Neuronal stem cell (in vitro differentiated cells): ENCODE measurements around the gene TUBGCP3.

Experiments
- DNase-seq: peaks from one replicate; pipeline ENCODE4 v3.0.0-alpha.2; 2013; ENCODE audit warnings: low spot score
- H2AFZ ChIP-seq: one replicate; pipeline ENCODE4 v1.6.1; 2013; ENCODE audit warnings: mild to moderate bottlenecking, low read length, inconsistent platforms
- H2AK5ac ChIP-seq: 2 replicates; pipeline ENCODE4 v1.6.1; 2013; ENCODE audit warnings: low read depth, mild to moderate bottlenecking, inconsistent platforms, low read length, moderate library complexity, mixed read lengths
- H2BK120ac ChIP-seq: 2 replicates; pipeline ENCODE4 v1.6.1; 2013; ENCODE audit warnings: low read depth, mild to moderate bottlenecking, inconsistent platforms, low read length, moderate library complexity, mixed read lengths
- H2BK12ac ChIP-seq: one replicate; pipeline ENCODE4 v1.6.1; 2013; ENCODE audit warnings: low read length, inconsistent platforms
- H2BK15ac ChIP-seq: 2 replicates; pipeline ENCODE4 v1.6.1; 2013; ENCODE audit warnings: mild to moderate bottlenecking, low read length, inconsistent platforms, mixed read lengths
- H2BK5ac ChIP-seq: one replicate; pipeline ENCODE4 v1.6.1; 2013; ENCODE audit warnings: inconsistent platforms, mild to moderate bottlenecking, low read length, moderate library complexity
- H3K14ac ChIP-seq: one replicate; pipeline ENCODE4 v1.6.1; 2013; ENCODE audit warnings: low read length, inconsistent platforms
- H3K18ac ChIP-seq: 2 replicates; pipeline ENCODE4 v1.6.1; 2013; ENCODE audit warnings: low read length, inconsistent platforms
- H3K23ac ChIP-seq: 2 replicates; pipeline ENCODE4 v1.6.1; 2013; ENCODE audit warnings: low read depth, mild to moderate bottlenecking, mixed read lengths, low read length, inconsistent platforms; ENCODE audit not compliant: poor library complexity
- H3K27ac ChIP-seq: replicated peaks from 3 replicates; pipeline ENCODE4 v1.5.1; 2013; ENCODE audit warnings: low read length, inconsistent platforms
- H3K27me3 ChIP-seq, 3 experiments: 2 replicates each; pipeline ENCODE4 v1.6.1; 2013; ENCODE audit warnings: low read length in 3 of 3, mild to moderate bottlenecking in 2 of 3, inconsistent platforms in 1 of 3, low read depth in 1 of 3, mixed read lengths in 1 of 3, moderate library complexity in 1 of 3; ENCODE audit not compliant: control insufficient read depth in 3 of 3, insufficient read depth in 3 of 3
- H3K36me3 ChIP-seq, 2 donors: replicated peaks in 1 of 2; 2 replicates each; pipeline ENCODE4 v1.6.1; 2013; ENCODE audit warnings: low read length in 2 of 2; ENCODE audit not compliant: control insufficient read depth in 2 of 2, insufficient read depth in 2 of 2
- H3K4ac ChIP-seq: 2 replicates; pipeline ENCODE4 v1.6.1; 2013; ENCODE audit warnings: inconsistent platforms, mild to moderate bottlenecking, low read length, moderate library complexity
- H3K4me1 ChIP-seq, 2 donors: 1 replicate in 1 of 2; 2 replicates in 1 of 2; pipeline ENCODE4 v1.6.1; 2013; ENCODE audit warnings: low read length in 2 of 2, low read depth in 1 of 2; ENCODE audit not compliant: control insufficient read depth in 2 of 2, insufficient read depth in 1 of 2
- H3K4me2 ChIP-seq: one replicate; pipeline ENCODE4 v1.6.1; 2013; ENCODE audit warnings: mild to moderate bottlenecking, low read length, inconsistent platforms; ENCODE audit not compliant: insufficient read depth, poor library complexity, severe bottlenecking
- H3K4me3 ChIP-seq, 2 donors: 2 replicates each; pipeline ENCODE4 v1.5.1; 2013; ENCODE audit warnings: low read length in 2 of 2, mild to moderate bottlenecking in 2 of 2, inconsistent platforms in 1 of 2, moderate library complexity in 1 of 2
- H3K79me1 ChIP-seq: one replicate; pipeline ENCODE4 v1.6.1; 2013; ENCODE audit warnings: low read depth, mild to moderate bottlenecking, inconsistent platforms, low read length, moderate library complexity
- H3K9ac ChIP-seq: one replicate; pipeline ENCODE4 v1.6.1; 2013; ENCODE audit warnings: mild to moderate bottlenecking, low read depth, low read length, inconsistent platforms; ENCODE audit not compliant: poor library complexity
- H3K9me3 ChIP-seq, 2 donors: replicated peaks in 1 of 2; 2 replicates each; pipeline versions ENCODE3 to v1.6.1; 2013; ENCODE audit warnings: low read length in 2 of 2, mild to moderate bottlenecking in 2 of 2, inconsistent platforms in 1 of 2, low read depth in 1 of 2, mixed read lengths in 1 of 2, moderate library complexity in 1 of 2; ENCODE audit not compliant: control insufficient read depth in 2 of 2, insufficient read depth in 1 of 2
- H4K8ac ChIP-seq: one replicate; pipeline ENCODE4 v1.6.1; 2013; ENCODE audit warnings: low read depth, mild to moderate bottlenecking, inconsistent platforms, low read length, moderate library complexity
- H4K91ac ChIP-seq: one replicate; pipeline ENCODE4 v1.6.1; 2013; ENCODE audit warnings: low read length, low read depth, mild to moderate bottlenecking, inconsistent platforms; ENCODE audit not compliant: poor library complexity
- WGBS, 2 donors: extraction: QIAGEN DNeasy Blood & Tissue Kit; methylation state at CpG; one replicate each; pipeline ENCODE4 v1.1.7; 2013; ENCODE audit warnings: missing lambda C conversion rate in 2 of 2, mixed read lengths in 1 of 2; ENCODE audit not compliant: insufficient read length in 2 of 2, insufficient replicate concordance in 1 of 2; ENCODE audit errors: extremely low coverage in 2 of 2; 5-methylcytosine and 5-hydroxymethylcytosine counted together

The TUBGCP3 gene

GRCh38 chr13:112448621-112449544 is 139.1 kb downstream of the TUBGCP3 start:
- no peak overlapping the region for H2BK12ac ChIP-seq
- H3K27me3 ChIP-seq: no peaks in the 10 kb centered on the region
- no peak overlapping the region for H3K9ac ChIP-seq
- H3K23ac ChIP-seq: no peak overlapping the region
- H2BK15ac ChIP-seq: peak overlapping the region; percentile 25
- H3K14ac ChIP-seq: no peak overlapping the region
- H3K4me1 ChIP-seq: peaks cover 1 to 4% of the 10 kb centered on the region in 2 donors
- H3K36me3 ChIP-seq: no peaks in the 10 kb centered on the region
- no peak overlapping the region for H2AFZ ChIP-seq
- H3K4me2 ChIP-seq: no peak overlapping the region
- no peak overlapping the region for H4K91ac ChIP-seq
- no peak overlapping the region for H3K4ac ChIP-seq
- no peak overlapping the region for H2BK120ac ChIP-seq
- no peak overlapping the region for H3K27ac ChIP-seq
- no peak overlapping the region for H3K4me3 ChIP-seq
- H3K79me1 ChIP-seq: no peaks in the 10 kb centered on the region
- peak overlapping the region; percentile 65 for H3K18ac ChIP-seq
- no peaks in the 10 kb centered on the region for H3K9me3 ChIP-seq
- no CpG with 5 or more reads among the region's 20 CpGs for WGBS, 2 donors
- H2AK5ac ChIP-seq: peak overlapping the region; percentile 64
- DNase-seq: no peak
- no peak overlapping the region for H4K8ac ChIP-seq
- no peak overlapping the region for H2BK5ac ChIP-seq

DNA sequence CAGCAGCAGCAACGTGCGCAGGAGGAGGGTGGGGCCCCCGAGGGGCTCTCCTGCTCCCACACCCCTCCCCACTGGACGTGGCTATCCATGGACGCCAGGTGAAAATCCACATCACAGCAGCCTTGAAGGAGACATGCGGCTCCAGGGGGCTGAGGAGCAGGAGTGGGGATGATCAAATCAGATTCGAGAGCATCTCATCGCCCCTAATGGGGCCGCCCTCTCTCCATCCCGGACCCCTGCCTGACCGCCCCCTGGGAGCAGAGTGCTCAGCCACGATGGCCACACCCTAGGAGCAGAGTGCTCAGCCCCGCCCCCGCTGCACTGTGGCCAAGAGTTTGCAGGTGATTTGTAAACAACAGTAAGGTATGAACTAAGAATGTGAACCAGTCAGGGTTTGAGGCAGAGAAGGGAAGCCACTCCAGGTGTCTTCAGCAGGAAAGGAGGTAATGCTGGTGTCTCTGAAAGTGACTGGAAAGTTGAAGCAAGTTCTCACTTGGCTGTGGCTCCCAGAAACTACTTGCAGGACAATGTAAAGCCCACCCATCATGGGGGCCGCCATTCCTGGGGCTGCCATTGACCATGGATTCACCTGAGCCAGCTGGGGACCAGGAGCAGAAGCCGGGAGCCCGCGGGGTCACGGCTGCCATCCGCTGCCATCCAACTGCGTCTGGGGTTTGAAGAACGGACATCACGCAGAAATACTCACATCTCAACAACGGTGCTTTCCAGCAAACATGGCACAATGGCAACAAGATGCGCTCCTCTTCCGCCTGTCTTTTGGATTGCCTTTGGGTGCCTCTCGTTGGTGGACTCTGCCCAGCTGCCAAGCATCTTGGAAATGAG is 140.0 kb downstream of the TUBGCP3 start:
- Histone ChIP-seq H2BK15ac (no peak overlapping the region), H3K4me3 (no peak overlapping the region), H2AK5ac (peak overlapping the region; percentile 64), H2BK5ac (no peak overlapping the region), H3K79me1 (no peaks in the 10 kb centered on the region), H3K4me2 (no peak overlapping the region), H2BK12ac (no peak overlapping the region), H3K9me3 (no peaks in the 10 kb centered on the region), H3K23ac (no peak overlapping the region), H3K9ac (no peak overlapping the region), H3K4me1 (peaks cover 6 to 13% of the 10 kb centered on the region in 2 donors), H3K18ac (peak overlapping the region; percentile 55), H4K8ac (no peak overlapping the region), H3K4ac (no peak overlapping the region), H2AFZ (no peak overlapping the region), H3K27me3 (no peaks in the 10 kb centered on the region), H3K36me3 (no peaks in the 10 kb centered on the region), H2BK120ac (no peak overlapping the region), H3K14ac (no peak overlapping the region), H4K91ac (no peak overlapping the region), H3K27ac (no peak overlapping the region)
- no peak for DNase-seq
- no CpG with 5 or more reads among the region's 27 CpGs for WGBS, 2 donors

DNA sequence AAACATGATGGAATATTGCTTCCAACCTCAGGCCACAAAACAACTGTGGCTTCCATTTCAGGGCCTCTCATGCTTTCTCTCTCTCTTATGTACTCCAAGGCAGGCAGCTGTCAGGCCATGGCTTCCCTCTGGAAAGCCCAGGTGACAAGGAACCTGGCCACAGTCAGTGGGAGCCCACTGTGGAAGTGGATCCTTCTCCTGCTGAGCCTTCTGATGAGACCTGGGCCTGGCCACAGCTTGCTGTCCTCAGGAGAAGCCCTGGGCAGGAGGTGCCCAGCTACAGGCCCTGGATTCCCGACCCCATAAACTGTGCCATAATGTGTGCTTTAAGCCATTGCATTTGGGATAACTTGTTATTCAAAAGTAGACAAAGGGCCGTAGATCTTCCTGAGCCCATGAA is 140.6 kb downstream of the TUBGCP3 start:
- Histone ChIP-seq H4K91ac (no peak overlapping the region), H3K4me3 (no peak overlapping the region), H2BK5ac (no peak overlapping the region), H3K14ac (no peak overlapping the region), H3K27ac (no peak overlapping the region), H3K4me1 (peaks cover 8 to 13% of the 10 kb centered on the region in 2 donors), H3K79me1 (no peaks in the 10 kb centered on the region), H3K9me3 (no peaks in the 10 kb centered on the region), H2AFZ (no peak overlapping the region), H3K36me3 (no peaks in the 10 kb centered on the region), H3K9ac (no peak overlapping the region), H4K8ac (no peak overlapping the region), H3K4me2 (no peak overlapping the region), H3K18ac (no peak overlapping the region), H2BK15ac (no peak overlapping the region), H2BK120ac (no peak overlapping the region), H3K27me3 (no peaks in the 10 kb centered on the region), H2BK12ac (no peak overlapping the region), H3K23ac (no peak overlapping the region), H3K4ac (no peak overlapping the region), H2AK5ac (no peak overlapping the region)
- DNase-seq: no peak
- WGBS, 2 donors: no CpG with 5 or more reads among the region's 2 CpGs

DNA sequence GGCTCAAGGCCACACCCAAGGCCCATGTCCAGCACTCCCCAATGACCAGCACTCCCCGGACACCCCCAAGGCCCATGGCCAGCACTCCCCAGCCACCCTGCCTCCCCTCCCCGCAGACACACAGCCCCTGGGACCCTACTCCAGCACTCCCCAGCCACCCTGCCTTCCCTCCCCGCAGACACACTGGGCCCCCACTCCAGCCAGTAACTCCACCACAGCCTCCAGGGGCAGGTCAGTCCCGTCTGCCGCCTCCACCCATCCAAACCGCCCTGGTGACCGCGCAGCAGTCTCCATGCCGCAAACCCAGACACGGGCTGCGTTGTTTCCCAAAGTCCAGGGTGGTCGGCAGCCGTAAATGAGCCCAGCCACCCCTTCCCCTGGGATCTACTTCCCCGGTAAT is 141.1 kb downstream of the TUBGCP3 start:
- H4K91ac ChIP-seq: no peak overlapping the region
- H3K14ac ChIP-seq: peak overlapping the region; percentile 56
- H3K23ac ChIP-seq: peak overlapping the region; percentile 25
- no peaks in the 10 kb centered on the region for H3K9me3 ChIP-seq
- peak overlapping the region; percentile 62 for H2BK5ac ChIP-seq
- no CpG with 5 or more reads among the region's 14 CpGs for WGBS, 2 donors
- H2AFZ ChIP-seq: no peak overlapping the region
- no peak for DNase-seq
- H3K9ac ChIP-seq: no peak overlapping the region
- H3K79me1 ChIP-seq: no peaks in the 10 kb centered on the region
- H3K36me3 ChIP-seq: no peaks in the 10 kb centered on the region
- H3K4me3 ChIP-seq: no peak overlapping the region
- H3K4me1 ChIP-seq: peaks cover 8 to 13% of the 10 kb centered on the region in 2 donors
- no peak overlapping the region for H2BK12ac ChIP-seq
- H3K4ac ChIP-seq: no peak overlapping the region
- H2BK15ac ChIP-seq: peak overlapping the region; percentile 17
- H3K27ac ChIP-seq: no peak overlapping the region
- peak overlapping the region; percentile 96 for H2AK5ac ChIP-seq
- no peaks in the 10 kb centered on the region for H3K27me3 ChIP-seq
- H2BK120ac ChIP-seq: peak overlapping the region; percentile 52
- no peak overlapping the region for H4K8ac ChIP-seq
- no peak overlapping the region for H3K4me2 ChIP-seq
- H3K18ac ChIP-seq: peak overlapping the region; percentile 20
